NCI-H1092 treated with DMSO at 0.1 percent for 48 hours (cell line): ENCODE results near the gene CHRDL1.
"Not testable (repeated sequence)": the region's sequence is repeated elsewhere in the genome, so short reads cannot be mapped to it uniquely, and the experiment has no call there.

Experiments used
- DNase-seq: peaks from one replicate; lab custom pipeline; 2025; lab: John Stamatoyannopoulos, UW

CHRDL1 gene

GRCh38 chrX:110665223-110666002, 130.2 kb downstream of the CHRDL1 start:
- DNase-seq = peak; percentile 36

- peak; percentile 11 for DNase-seq
Observed at GRCh38 chrX:110657073-110657472, 138.5 kb downstream of the CHRDL1 start.

- DNase-seq = not testable (repeated sequence)
Observed at GRCh38 chrX:110654280-110654679, 141.3 kb downstream of the CHRDL1 start.

GRCh38 chrX:110646386-110646785, 149.2 kb downstream of the CHRDL1 start:
- DNase-seq = no peak
